ENCODE data around the gene IL17C. TPM values are rescaled to one million over a fixed set of nuclear protein-coding genes. Genes with fewer than 3 reads are reported as not detected.

The IL17C gene
- total RNA-seq, 1 experiment from 2014 or later, result 0.31 TPM

DNA sequence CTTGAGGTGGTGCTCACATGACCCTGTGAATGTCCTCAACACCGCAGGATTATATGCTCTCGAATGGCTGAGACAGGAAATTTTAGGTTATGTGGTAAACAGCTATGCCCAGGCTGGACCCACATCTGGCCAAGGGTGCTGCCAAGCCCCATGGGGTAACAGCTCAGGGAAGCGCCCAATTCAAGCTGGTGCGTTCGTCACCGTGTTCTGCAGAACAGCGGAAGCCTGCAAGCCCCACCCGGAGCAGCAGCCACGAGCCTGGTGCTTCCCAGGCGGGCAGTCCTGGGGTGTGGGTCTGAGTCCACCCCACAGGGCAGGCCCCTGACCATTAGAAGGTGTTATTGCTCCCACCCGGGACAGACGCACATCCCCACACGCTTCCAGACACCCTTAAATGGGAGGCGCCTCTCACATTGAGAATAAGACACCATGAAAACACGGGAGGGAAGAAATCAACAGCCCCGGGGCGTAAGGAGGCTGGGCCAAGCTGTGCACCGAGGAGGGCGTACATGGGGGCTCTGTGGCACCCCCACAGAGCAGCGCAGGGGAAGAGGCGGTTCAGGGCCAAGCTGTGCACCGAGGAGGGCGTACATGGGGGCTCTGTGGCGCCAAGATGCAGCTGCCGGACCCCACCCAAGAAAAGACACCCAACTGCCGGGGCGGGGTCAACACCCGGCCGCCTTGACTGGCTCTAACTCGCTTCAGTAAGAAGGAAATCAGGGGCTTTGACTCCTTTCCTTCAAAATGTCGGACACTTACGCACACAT, 15.4 kb downstream of the IL17C start:
- H2AK5ac ChIP-seq (ENCODE audit: insufficient read length, low read length), result no peak overlapping the region
- H2BK5ac ChIP-seq (ENCODE audit: insufficient read length, low read length), result no peak overlapping the region
- H3K36me3 Mint-ChIP-seq (ENCODE audit: insufficient read depth in 1 of 3, low read depth in 3 of 3), result peaks cover 11 to 31% (median 30%) of the 10 kb centered on the region in 3 experiments; a peak in 6 of 7 replicates
- H3K4me1 ChIP-seq (ENCODE audit: insufficient read depth, low read length), result no peaks in the 10 kb centered on the region; the same call in 1 of the 2 replicates
- H4K91ac ChIP-seq (ENCODE audit: insufficient read length, low read depth, low read length), result no peak overlapping the region
- H3K4me1 Mint-ChIP-seq, result peaks cover 8 to 12% of the 10 kb centered on the region in 2 experiments
- no peak overlapping the region for H2BK120ac ChIP-seq (ENCODE audit: low read depth, low read length, poor library complexity, severe bottlenecking)
- no CpG with 5 or more reads among the region's 32 CpGs for WGBS (ENCODE audit: extremely low coverage, insufficient read length, low lambda C conversion rate)
- H3K18ac ChIP-seq (ENCODE audit: insufficient read length, low read depth, low read length), result no peak overlapping the region
- no peak overlapping the region for H2AFZ ChIP-seq (ENCODE audit: low read length)
- H3K14ac ChIP-seq (ENCODE audit: insufficient read depth, low read length), result no peak overlapping the region
- no peak overlapping the region for H3K56ac ChIP-seq (ENCODE audit: insufficient read length, low read depth, low read length)
- no peak overlapping the region for H2BK20ac ChIP-seq (ENCODE audit: low read depth, low read length, poor library complexity, severe bottlenecking)
- no peak overlapping the region for H3K23ac ChIP-seq (ENCODE audit: insufficient read length, low read depth, low read length)
- H4K8ac ChIP-seq (replicated peaks; ENCODE audit: insufficient read length, low read depth, low read length), result no peak overlapping the region
- H4K5ac ChIP-seq (ENCODE audit: insufficient read length, low read depth, low read length), result no peak overlapping the region
- no peak overlapping the region for H3K4me2 ChIP-seq (ENCODE audit: insufficient read depth, insufficient read length, low read length)
- peak overlapping the region in 1 of 3 experiments; percentile 77; a peak in 2 of 7 replicates for H3K27ac Mint-ChIP-seq
- no peaks in the 10 kb centered on the region for H3K27me3 Mint-ChIP-seq (ENCODE audit: low read depth)
- H3K79me1 ChIP-seq (ENCODE audit: insufficient read depth, low read depth, low read length, poor library complexity, severe bottlenecking), result peaks cover 3% of the 10 kb centered on the region
- H3K27ac ChIP-seq (ENCODE audit: insufficient read length, low read depth, low read length), result no peak overlapping the region
- TF ChIP-seq, protein P1, sequence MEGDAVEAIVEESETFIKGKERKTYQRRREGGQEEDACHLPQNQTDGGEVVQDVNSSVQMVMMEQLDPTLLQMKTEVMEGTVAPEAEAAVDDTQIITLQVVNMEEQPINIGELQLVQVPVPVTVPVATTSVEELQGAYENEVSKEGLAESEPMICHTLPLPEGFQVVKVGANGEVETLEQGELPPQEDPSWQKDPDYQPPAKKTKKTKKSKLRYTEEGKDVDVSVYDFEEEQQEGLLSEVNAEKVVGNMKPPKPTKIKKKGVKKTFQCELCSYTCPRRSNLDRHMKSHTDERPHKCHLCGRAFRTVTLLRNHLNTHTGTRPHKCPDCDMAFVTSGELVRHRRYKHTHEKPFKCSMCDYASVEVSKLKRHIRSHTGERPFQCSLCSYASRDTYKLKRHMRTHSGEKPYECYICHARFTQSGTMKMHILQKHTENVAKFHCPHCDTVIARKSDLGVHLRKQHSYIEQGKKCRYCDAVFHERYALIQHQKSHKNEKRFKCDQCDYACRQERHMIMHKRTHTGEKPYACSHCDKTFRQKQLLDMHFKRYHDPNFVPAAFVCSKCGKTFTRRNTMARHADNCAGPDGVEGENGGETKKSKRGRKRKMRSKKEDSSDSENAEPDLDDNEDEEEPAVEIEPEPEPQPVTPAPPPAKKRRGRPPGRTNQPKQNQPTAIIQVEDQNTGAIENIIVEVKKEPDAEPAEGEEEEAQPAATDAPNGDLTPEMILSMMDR (conservative IDR thresholded peaks at IDR 0.05), result no peak
- H3K4me3 Mint-ChIP-seq, result no peak overlapping the region
- no peak overlapping the region for H3K4ac ChIP-seq (ENCODE audit: low read depth, low read length)
- H2BK12ac ChIP-seq (ENCODE audit: insufficient read length, low read depth, low read length), result no peak overlapping the region
- peaks cover under 1% of the 10 kb centered on the region; the same call in 1 of the 2 replicates for H3K79me2 ChIP-seq (ENCODE audit: insufficient read depth, low read length)
- H4K20me1 ChIP-seq (ENCODE audit: control insufficient read depth, insufficient read depth, insufficient read length), result no peaks in the 10 kb centered on the region
- H3K9ac ChIP-seq (ENCODE audit: extremely low read depth, insufficient read length, low read length), result no peak overlapping the region
- no peak for DNase-seq
- no peaks in the 10 kb centered on the region; a peak in 1 of 5 replicates for H3K9me3 Mint-ChIP-seq
- no peak overlapping the region for H2BK15ac ChIP-seq (ENCODE audit: low read depth, low read length)
- no peaks in the 10 kb centered on the region for H3K27me3 ChIP-seq (ENCODE audit: insufficient read depth, low read length)
- H3K23me2 ChIP-seq (ENCODE audit: insufficient read length, low read depth, low read length, poor library complexity, severe bottlenecking), result peaks cover 17% of the 10 kb centered on the region
- no peak overlapping the region for H3T11ph ChIP-seq (ENCODE audit: low read length)
- H3K9me3 ChIP-seq (ENCODE audit: control insufficient read depth, low read depth, low read length), result no peaks in the 10 kb centered on the region

All from H9 (cell line).